GM12865 (cell line): ENCODE data around the gene RTL3.
"Not testable (repeated sequence)": the region's sequence is repeated elsewhere in the genome, so short reads cannot be mapped to it uniquely, and the experiment has no call there.

ENCODE experiments used
- DNase-seq: peaks from one replicate; pipeline ENCODE4 v3.0.0; 2010; ENCODE audit warnings: low read depth
- H3K4me3 ChIP-seq: 2 replicates; pipeline ENCODE4 v1.5.1; 2011; ENCODE audit warnings: mild to moderate bottlenecking, low read depth, low read length, control low read depth
- CTCF ChIP-seq: IDR thresholded peaks from 2 replicates; pipeline ENCODE4 v1.5.1; 2011; ENCODE audit warnings: low read length, control low read depth, low read depth, inconsistent platforms; ENCODE audit not compliant: insufficient read depth; ENCODE audit errors: missing control alignments

RTL3 gene

DNA sequence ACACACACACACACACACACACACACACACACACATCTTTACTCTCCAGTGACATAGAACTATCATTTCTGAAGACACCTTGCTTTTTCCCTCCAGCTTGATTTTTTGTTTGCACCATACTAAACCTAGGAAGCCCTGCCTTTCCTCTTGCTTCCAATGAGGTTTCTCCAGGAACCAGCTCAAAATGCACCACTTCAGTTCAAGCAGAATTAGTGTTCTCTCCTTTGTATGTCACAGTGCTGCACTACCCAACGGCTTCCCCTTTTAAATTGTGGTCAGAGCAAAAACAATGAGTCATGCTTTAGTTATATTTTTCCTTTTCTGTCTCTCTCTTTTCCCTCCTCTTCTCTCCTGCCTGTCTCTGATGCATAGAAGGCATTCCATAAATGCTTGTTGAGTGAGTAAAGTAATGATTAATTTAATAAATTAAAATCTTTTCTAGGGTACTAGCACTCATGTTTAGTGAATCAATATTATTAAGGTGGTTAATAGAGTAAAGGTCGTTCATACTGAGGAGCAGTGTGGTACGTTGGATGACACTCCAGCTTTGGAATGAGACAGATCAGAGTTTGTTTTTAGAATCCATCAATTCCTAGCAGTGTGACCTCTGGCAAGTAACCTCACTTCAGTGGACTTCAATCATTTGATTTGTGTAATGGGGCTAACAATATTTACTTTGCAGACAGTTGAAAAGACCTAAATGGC lies 5.9 kb downstream of the RTL3 start:
- peak; percentile 39 for DNase-seq
- TF ChIP-seq CTCF = no peak
- H3K4me3 ChIP-seq = no peak overlapping the region

DNA sequence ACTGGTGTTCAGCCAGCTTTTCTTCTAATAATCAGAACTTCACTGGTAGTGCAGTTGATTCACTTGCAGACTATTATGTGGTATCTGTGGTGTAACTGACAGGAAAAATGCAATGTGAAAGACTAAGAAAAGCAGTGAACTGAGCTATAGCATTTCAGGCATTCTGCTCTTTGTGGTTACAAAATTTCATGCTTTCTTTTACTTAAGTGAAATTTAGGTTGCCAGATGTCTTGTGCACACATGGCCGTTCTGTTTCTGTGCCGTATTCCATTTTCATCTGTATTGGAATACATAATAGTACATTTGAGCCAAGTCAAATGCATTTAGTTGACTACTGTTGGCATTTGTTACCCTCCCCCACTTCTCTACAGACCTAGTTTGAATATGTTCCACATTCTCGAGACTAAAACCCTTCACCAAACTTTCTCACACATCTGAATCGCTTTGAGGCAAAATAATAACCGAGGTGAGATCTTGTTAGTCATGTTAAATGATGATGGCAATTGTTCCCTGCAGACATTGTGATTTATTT lies 8.2 kb downstream of the RTL3 start:
- no peak for TF ChIP-seq CTCF
- DNase-seq = peak; percentile 73

GRCh38 chrX:78643874-78644273 lies 15.3 kb downstream of the RTL3 start:
- TF ChIP-seq CTCF = no peak
- no peak for DNase-seq
- no peak overlapping the region for H3K4me3 ChIP-seq

More for the DNA sequence above, 8.2 kb downstream of the RTL3 start:
- H3K4me3 ChIP-seq = no peak overlapping the region; the same call in 1 of the 2 replicates

GRCh38 chrX:78643096-78643495 lies 16.0 kb downstream of the RTL3 start:
- no peak overlapping the region for H3K4me3 ChIP-seq
- TF ChIP-seq CTCF = no peak
- DNase-seq = no peak

- DNase-seq, H3K4me3 ChIP-seq: not testable (repeated sequence)
These were observed 23.0 kb downstream of the RTL3 start for GRCh38 chrX:78636096-78636495.

GRCh38 chrX:78624962-78625909 lies 33.9 kb downstream of the RTL3 start:
- no peak for TF ChIP-seq CTCF
- DNase-seq = no peak
- H3K4me3 ChIP-seq = no peak overlapping the region

- TF ChIP-seq CTCF = no peak
- H3K4me3 ChIP-seq = no peak overlapping the region
- no peak for DNase-seq
These were observed 34.7 kb downstream of the RTL3 start for GRCh38 chrX:78624426-78624825.
